ENCODE measurements around the gene GDPD4.

GDPD4 gene

GRCh38 chr11:77206264-77207018, 95.0 kb downstream of the GDPD4 start:
- no peak for DNase-seq (ENCODE audit: low read depth, low spot score)

GRCh38 chr11:77205467-77206263, 95.8 kb downstream of the GDPD4 start:
- no peak for DNase-seq (ENCODE audit: low read depth, low spot score)

GRCh38 chr11:77204754-77205466, 96.6 kb downstream of the GDPD4 start:
- DNase-seq (ENCODE audit: low read depth, low spot score): no peak

- DNase-seq (ENCODE audit: low read depth, low spot score): no peak
Measured at GRCh38 chr11:77203901-77204753, 97.4 kb downstream of the GDPD4 start.

- no peak for DNase-seq (ENCODE audit: low read depth, low spot score)
Measured at GRCh38 chr11:77202941-77203900, 98.3 kb downstream of the GDPD4 start.

- no peak for DNase-seq (ENCODE audit: low read depth, low spot score)
Measured at GRCh38 chr11:77201991-77202841, 99.3 kb downstream of the GDPD4 start.

GRCh38 chr11:77201370-77201769, 100.1 kb downstream of the GDPD4 start:
- DNase-seq (ENCODE audit: low read depth, low spot score): no peak

GRCh38 chr11:77200351-77201268, 100.9 kb downstream of the GDPD4 start:
- DNase-seq (ENCODE audit: low read depth, low spot score): no peak

GRCh38 chr11:77199137-77199745, 102.2 kb downstream of the GDPD4 start:
- no peak for DNase-seq (ENCODE audit: low read depth, low spot score)

GRCh38 chr11:77198440-77198849, 103.0 kb downstream of the GDPD4 start:
- no peak for DNase-seq (ENCODE audit: low read depth, low spot score)

GRCh38 chr11:77197626-77198320, 103.7 kb downstream of the GDPD4 start:
- no peak for DNase-seq (ENCODE audit: low read depth, low spot score)

- DNase-seq (ENCODE audit: low read depth, low spot score): no peak
Measured at GRCh38 chr11:77196961-77197360, 104.5 kb downstream of the GDPD4 start.

- no peak for DNase-seq (ENCODE audit: low read depth, low spot score)
Measured at GRCh38 chr11:77195071-77195755, 106.3 kb downstream of the GDPD4 start.

GRCh38 chr11:77193911-77194830, 107.3 kb downstream of the GDPD4 start:
- no peak for DNase-seq (ENCODE audit: low read depth, low spot score)

- no peak for DNase-seq (ENCODE audit: low read depth, low spot score)
Measured at GRCh38 chr11:77193167-77193566, 108.3 kb downstream of the GDPD4 start.

Data from brain pericyte (primary cell).